GM12891 (cell line): Measurements from ENCODE around the gene ITPRID1.

Experiments used
- PAX5 ChIP-seq: IDR thresholded peaks from 2 replicates; pipeline ENCODE4 v1.6.1; 2011; ENCODE audit warnings: low read length, moderate library complexity, mild to moderate bottlenecking; ENCODE audit not compliant: insufficient read depth, severe bottlenecking
- POLR2A ChIP-seq: IDR thresholded peaks from 2 replicates; pipeline ENCODE4 v1.6.1; 2011; ENCODE audit warnings: low read depth, low read length, control low read depth
- POLR2AphosphoS5 ChIP-seq: IDR thresholded peaks from 2 replicates; pipeline ENCODE4 v1.6.1; 2011; ENCODE audit warnings: low read depth, low read length, control low read depth
- SPI1 ChIP-seq: IDR thresholded peaks from 2 replicates; pipeline ENCODE4 v1.6.1; 2011; ENCODE audit warnings: low read depth, low read length, control low read depth
- TAF1 ChIP-seq: IDR thresholded peaks from 2 replicates; pipeline ENCODE4 v1.6.1; 2011; ENCODE audit warnings: low read depth, low read length, control low read depth

GRCh38 chr7:31679574-31680305 lies 165.8 kb downstream of the ITPRID1 start:
- TF ChIP-seq POLR2A (no peak), POLR2AphosphoS5 (no peak), TAF1 (no peak), PAX5 (no peak), SPI1 (no peak)
